Heart right ventricle (tissue), 16 donors: ENCODE measurements around the gene REG4. TPM values are rescaled to one million over a fixed set of nuclear protein-coding genes. Genes with fewer than 3 reads are reported as not detected.

Source experiments
- ATAC-seq, 8 donors: fragments of 200-7000 bp; cut with Tn5 transposase; one replicate each; pipeline ENCODE4 v1.9.1; 2020; ENCODE audit warnings: mild to moderate bottlenecking in 8 of 8, moderate library complexity in 8 of 8, moderate number of reproducible peaks in 1 of 8
- DNase-seq, 2 donors: peaks; one replicate each; pipeline ENCODE4 v3.0.0-alpha.2; 2020
- H3K27ac ChIP-seq, 10 donors: fragments of 200-600 bp; sonication (generic) in 2 of 10; one replicate each; pipeline versions ENCODE4 v1.5.0 to v1.8.0; 2020 to 2022; ENCODE audit warnings: mild to moderate bottlenecking in 3 of 10
- H3K27me3 ChIP-seq, 7 donors: fragments of 200-600 bp; one replicate each; pipeline ENCODE4 v1.8.0; 2021 to 2022; ENCODE audit warnings: mild to moderate bottlenecking in 2 of 7
- H3K36me3 ChIP-seq, 9 donors: fragments of 200-600 bp; sonication (generic) in 1 of 9; one replicate each; pipeline versions ENCODE4 v1.5.0 to v1.8.0; 2020 to 2022; ENCODE audit warnings: mild to moderate bottlenecking in 2 of 9
- H3K4me1 ChIP-seq, 9 donors: fragments of 200-600 bp; sonication (generic) in 1 of 9; one replicate each; pipeline versions ENCODE4 v1.5.0 to v1.8.0; 2020 to 2022; ENCODE audit warnings: mild to moderate bottlenecking in 4 of 9
- H3K4me3 ChIP-seq, 10 donors: fragments of 200-600 bp; sonication (generic) in 2 of 10; one replicate each; pipeline versions ENCODE4 v1.5.0 to v1.8.0; 2020 to 2022; ENCODE audit warnings: mild to moderate bottlenecking in 7 of 10, moderate library complexity in 2 of 10
- H3K9me3 ChIP-seq, 11 donors: fragments of 200-600 bp in 10 of 11; sonication (generic) in 2 of 11; one replicate each; pipeline versions ENCODE4 v1.5.0 to v1.8.0; 2013 to 2022; ENCODE audit warnings: mild to moderate bottlenecking in 2 of 11, control low read depth in 1 of 11, moderate library complexity in 1 of 11
- CTCF ChIP-seq, 9 donors: fragments of 200-600 bp; sonication (generic) in 2 of 9; IDR thresholded peaks; one replicate each; pipeline versions ENCODE4 v1.5.0 to v1.8.0; 2021 to 2022; ENCODE audit warnings: antibody characterized with exemption in 9 of 9, mild to moderate bottlenecking in 5 of 9, moderate library complexity in 1 of 9
- WGBS, 2 donors: extraction: QIAGEN DNeasy Blood & Tissue Kit; methylation state at CpG; one replicate each; pipeline ENCODE4 v1.1.7; 2013; ENCODE audit warnings: inconsistent platforms in 1 of 2; 5-methylcytosine and 5-hydroxymethylcytosine counted together
- intact Hi-C, 10 donors: fragments of 100-400 bp; cut with DNase I; formaldehyde crosslinking; loops; one replicate each; pipeline versions ENCODE4 v1.11.1 to v1.14.2; 2022
- polyA plus RNA-seq, 2 donors: library from polyadenylated mRNA; stranded (reverse); fragments of 200-250 nt; gene quantifications; one replicate each; pipeline ENCODE4 v1.2.3, GENCODE V29; 2013
- total RNA-seq, 10 donors: library from RNA; stranded (reverse); fragmentation: NEBNext Ultra II Directional in 3 of 10; extraction: Animal tissue kit (Norgen Biotek cat#: 25700) in 3 of 10; gene quantifications; one replicate each; pipeline versions ENCODE4 v1.2.1 to v1.2.4, GENCODE V29; 2021 to 2023
- donor health status: Arrhythmogenic right ventricular cardiomyopathy.
- donor health status: ischemic (EF 13 %, LVEDD 7.1; RV severe dilation, severe dysfunction).
- donor health status: healthy with polysubstance abuse.
- donor health status: DM: no; HTN: yes; CAD: no.
- donor health status: DM: no; HTN: no; CAD: no.
- donor health status: ischemic (EF 25% LVEDD 6.9; RV normal size, moderate dysfunction).
- donor health status: ischemic (EF 25% LVEDD 5.7; RV mildly dilated, moderate dysfunction).
- donor health status: healthy.
- donor health status: DM: yes; HTN: yes; CAD: no.
- donor health status: Ischemic cardiomyopathy.
- donor health status: ischemic (EF 35%, LVEDD 5.7; RV mildly dilated, moderate dysfunction).
- donor health status: nonischemic (EF 11% LVEDD 7.7; RV severe dilation, severe dysfunction).
- donor health status: DM: yes; HTN: yes; CAD: no.
- donor health status: PGD.
- donor health status: ischemic (EF 29% LVEDD 5.4; RV normal size, mild dysfunction).
- donor health status: nonischemic (EF 23%, LVEDD 6.1; RV moderate dilation, normal function).

Gene REG4
- total and polyA plus RNA-seq, 12 donors = not detected

GRCh38 chr1:119762953-119763352 is 48.3 kb downstream of the REG4 start:
- ATAC-seq (no peak), DNase-seq (no peak)
- no peak for TF ChIP-seq CTCF (IDR thresholded peaks at IDR 0.05)
- no peaks in the 10 kb centered on the region for H3K27me3 ChIP-seq
- WGBS, 2 donors = 63 to 70% methylated on average over 1 of the region's 1 CpG
- H3K4me3 ChIP-seq = no peak overlapping the region
- peaks cover 0 to 11% (median 4%) of the 10 kb centered on the region in 9 donors for H3K4me1 ChIP-seq
- intact Hi-C loops = no loop called here
- no peaks in the 10 kb centered on the region for H3K36me3 ChIP-seq
- no peak overlapping the region for H3K27ac ChIP-seq
- H3K9me3 ChIP-seq = peaks cover 0 to 12% (median 0%) of the 10 kb centered on the region in 11 donors

GRCh38 chr1:119762409-119762808 is 48.9 kb downstream of the REG4 start:
- H3K9me3 ChIP-seq = peaks cover 0 to 12% (median 0%) of the 10 kb centered on the region in 11 donors
- TF ChIP-seq CTCF (IDR thresholded peaks at IDR 0.05) = no peak
- no peak for DNase-seq
- H3K4me1 ChIP-seq = peaks cover 0 to 11% (median 4%) of the 10 kb centered on the region in 9 donors
- WGBS, 2 donors = 91 to 94% methylated on average over 1 of the region's 1 CpG
- H3K4me3 ChIP-seq = no peak overlapping the region
- no peaks in the 10 kb centered on the region for H3K27me3 ChIP-seq
- no peak for ATAC-seq
- H3K27ac ChIP-seq = no peak overlapping the region
- no peaks in the 10 kb centered on the region for H3K36me3 ChIP-seq
- intact Hi-C loops = no loop called here

DNA sequence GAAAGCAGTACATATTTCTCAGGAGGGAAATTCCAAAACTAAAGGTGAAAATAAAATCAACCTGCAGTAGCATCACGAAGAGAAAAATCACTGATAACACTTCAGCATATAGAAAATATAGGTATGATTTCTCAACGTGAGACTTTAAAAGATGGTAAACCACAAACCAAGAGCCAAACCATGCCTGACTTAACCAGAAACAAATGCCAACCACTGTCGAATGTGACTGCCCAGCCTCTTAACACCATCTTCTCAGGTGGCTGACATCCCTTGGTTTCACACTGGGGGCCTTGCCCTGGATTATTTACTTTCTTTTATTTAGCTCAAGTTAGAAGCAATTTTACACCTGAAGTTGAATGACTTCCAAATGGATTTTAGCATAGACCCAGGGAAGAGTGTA is 52.7 kb downstream of the REG4 start:
- TF ChIP-seq CTCF (IDR thresholded peaks at IDR 0.05) = no peak
- Histone ChIP-seq H3K27me3 (peaks cover 0 to 5% (median 0%) of the 10 kb centered on the region in 7 donors), H3K4me3 (no peak overlapping the region), H3K9me3 (no peaks in the 10 kb centered on the region), H3K36me3 (no peaks in the 10 kb centered on the region), H3K4me1 (no peaks in the 10 kb centered on the region), H3K27ac (no peak overlapping the region)
- no peak for DNase-seq
- intact Hi-C loops = no loop called here
- no peak for ATAC-seq
- 84 to 88% methylated on average over 3 of the region's 3 CpGs for WGBS, 2 donors

DNA sequence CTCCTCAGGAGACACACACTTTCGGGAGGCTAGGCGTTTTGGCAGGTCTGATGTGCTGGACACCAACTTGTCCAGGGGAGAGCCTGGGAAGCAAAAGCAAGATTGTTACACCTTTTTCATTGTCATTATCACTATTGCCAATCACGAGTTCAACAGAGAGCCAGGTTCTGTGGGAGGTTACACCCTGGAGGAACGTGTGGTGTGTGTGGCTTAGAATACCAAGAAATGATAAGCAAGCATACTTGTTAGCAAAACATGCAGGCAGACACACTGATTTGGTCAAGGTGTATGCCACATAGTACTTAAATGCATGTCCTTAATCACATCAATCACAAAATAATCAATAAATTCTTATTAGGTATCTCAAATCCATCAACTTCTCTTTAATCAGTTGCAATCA is 58.7 kb downstream of the REG4 start:
- Histone ChIP-seq H3K4me3 (no peak overlapping the region), H3K36me3 (no peaks in the 10 kb centered on the region), H3K27ac (no peak overlapping the region), H3K4me1 (peaks cover 0 to 9% (median 0%) of the 10 kb centered on the region in 9 donors), H3K9me3 (no peaks in the 10 kb centered on the region), H3K27me3 (peaks cover 0 to 5% (median 0%) of the 10 kb centered on the region in 7 donors)
- ATAC-seq = no peak
- 81% methylated on average over 4 of the region's 4 CpGs for WGBS, 2 donors
- intact Hi-C loops = no loop called here
- TF ChIP-seq CTCF (IDR thresholded peaks at IDR 0.05) = no peak
- no peak for DNase-seq
